Panc1 (cell line): ENCODE measurements around the gene NHSL1. TPM values are rescaled to one million over a fixed set of nuclear protein-coding genes. Genes with fewer than 3 reads are reported as not detected.

Source experiments
- ATAC-seq: fragments of 200-7000 bp; cut with Tn5 transposase; 2 replicates; pipeline ENCODE4 v1.9.1; 2020; ENCODE audit warnings: mild to moderate bottlenecking, moderate library complexity
- BruUV-seq: library from RNA; stranded (reverse); fragments of 400-500 nt; replicated peaks from 2 replicates; lab custom pipeline; 2021; lab: Mats Ljungman, UMichigan
- CTCF ChIA-PET: fragments of 300-600 bp; sonication (Branson Sonifier 250); formaldehyde crosslinking; loops from one replicate; lab custom pipeline; 2022; ENCODE audit warnings: antibody characterized with exemption; lab: Charles Lee
- POLR2A ChIA-PET: fragments of 300-600 bp; sonication (Branson Sonifier 250); formaldehyde crosslinking; loops from one replicate; lab custom pipeline; 2022; ENCODE audit warnings: antibody characterized with exemption; lab: Charles Lee
- DNase-seq: peaks from one replicate; pipeline ENCODE4 v3.0.0-alpha.2; 2010; ENCODE audit warnings: low read depth, low spot score
- H3K27ac ChIP-seq: 2 replicates; pipeline ENCODE4 v1.5.1; 2011; ENCODE audit warnings: mild to moderate bottlenecking, low read length, inconsistent platforms
- H3K27me3 ChIP-seq: fragments of 200-500 bp; sonication (Bioruptor generic); 2 replicates; pipeline ENCODE4 v1.6.0; 2014; ENCODE audit warnings: low read length, inconsistent platforms; ENCODE audit not compliant: control insufficient read depth, insufficient read depth
- H3K36me3 ChIP-seq: fragments of 200-500 bp; sonication (Bioruptor generic); 2 replicates; pipeline ENCODE4 v1.5.1; 2014; ENCODE audit warnings: inconsistent platforms, mild to moderate bottlenecking, low read length, moderate library complexity; ENCODE audit not compliant: control insufficient read depth, insufficient read depth
- H3K4me1 ChIP-seq: 2 replicates; pipeline ENCODE4 v1.5.1; 2011; ENCODE audit warnings: inconsistent platforms, mild to moderate bottlenecking, low read length, moderate library complexity; ENCODE audit not compliant: control insufficient read depth, insufficient read depth
- H3K4me3 ChIP-seq, 2 experiments: 2 replicates each; pipeline ENCODE4 v1.5.1; 2011 to 2012; ENCODE audit warnings: low read depth in 2 of 2, low read length in 2 of 2, mild to moderate bottlenecking in 2 of 2, inconsistent platforms in 1 of 2, moderate library complexity in 1 of 2
- H3K9me3 ChIP-seq: fragments of 200-500 bp; sonication (Bioruptor generic); 2 replicates; pipeline ENCODE4 v1.5.1; 2014; ENCODE audit warnings: low read depth, mild to moderate bottlenecking, inconsistent platforms, low read length, moderate library complexity; ENCODE audit not compliant: control insufficient read depth, insufficient read depth
- POLR2AphosphoS5 ChIP-seq: IDR thresholded peaks from 2 replicates; pipeline ENCODE4 v1.6.1; 2012; ENCODE audit warnings: mild to moderate bottlenecking, low read depth, low read length, moderate library complexity
- SIN3A ChIP-seq: IDR thresholded peaks from 2 replicates; pipeline ENCODE4 v1.6.1; 2012; ENCODE audit warnings: low read depth, mild to moderate bottlenecking, low read length, moderate library complexity, borderline replicate concordance; ENCODE audit not compliant: insufficient read depth
- TCF7L2 ChIP-seq: IDR thresholded peaks from 2 replicates; pipeline ENCODE4 v1.6.1; 2011; ENCODE audit warnings: mild to moderate bottlenecking, low read depth, low read length, inconsistent platforms
- in situ Hi-C: cut with HindIII; loops from 2 replicates; pipeline ENCODE4 v1.10.0; 2016; ENCODE audit warnings: low sequenced_read_pairs, low pct_unique_long_range_greater_than_20kb
- intact Hi-C: fragments of 100-400 bp; cut with micrococcal nuclease; formaldehyde crosslinking; loops from one replicate; pipeline ENCODE4 v1.10.0; 2022; ENCODE audit not compliant: unreplicated experiment
- total RNA-seq: library from RNA; stranded (reverse); gene quantifications from one replicate; pipeline ENCODE4 v1.2.1, GENCODE V29; 2021; ENCODE audit not compliant: unreplicated experiment
- TF ChIP-seq, protein P1 (sequence below), 2 experiments: IDR thresholded peaks; 2 replicates each; pipeline ENCODE4 v1.6.1; 2011 to 2012; ENCODE audit warnings: low read depth in 2 of 2, control low read depth in 1 of 2, low read length in 1 of 2, mild to moderate bottlenecking in 1 of 2, moderate library complexity in 1 of 2; ENCODE audit not compliant: insufficient read depth in 1 of 2
- TF ChIP-seq, protein P2 (sequence below): fragments of 450-650 bp; IDR thresholded peaks from 2 replicates; pipeline ENCODE4 v1.5.1; 2017; ENCODE audit warnings: mild to moderate bottlenecking

The NHSL1 gene
- total RNA-seq, 1 experiment from 2014 or later = 20.6 TPM

DNA sequence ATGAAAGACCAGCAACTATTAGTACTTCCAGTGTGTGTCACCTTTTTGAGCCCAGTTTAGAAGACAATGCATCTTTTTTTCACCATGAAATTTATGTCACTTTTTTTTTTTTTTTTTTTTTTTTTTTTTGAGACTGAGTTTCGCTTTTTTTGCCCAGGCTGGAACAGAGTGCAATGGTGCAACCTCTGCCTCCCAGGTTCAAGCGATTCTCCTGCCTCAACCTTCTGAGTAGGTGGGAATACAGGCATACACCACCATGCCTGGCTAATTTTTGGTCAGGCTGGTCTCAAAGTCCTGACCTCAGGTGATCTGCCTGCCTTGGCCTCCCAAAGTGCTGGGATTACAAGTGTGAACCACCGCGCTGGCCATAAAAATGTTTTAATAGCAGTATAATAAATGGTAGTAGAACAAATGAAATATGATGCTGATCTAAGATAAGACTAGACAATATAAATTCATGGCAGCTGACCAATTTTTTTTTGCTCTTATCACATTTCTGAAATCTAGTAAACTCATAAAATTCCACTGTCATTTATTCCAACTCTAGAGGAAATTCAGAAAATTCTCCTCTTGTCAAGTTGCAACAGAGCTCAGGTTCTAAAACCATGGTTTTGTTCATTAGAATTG, 21.3 kb downstream of the NHSL1 start:
- no TSS peak for BruUV-seq
- Histone ChIP-seq H3K27me3 (no peaks in the 10 kb centered on the region), H3K36me3 (no peaks in the 10 kb centered on the region), H3K9me3 (no peaks in the 10 kb centered on the region), H3K27ac (no peak overlapping the region), H3K4me1 (no peaks in the 10 kb centered on the region), H3K4me3 (no peak overlapping the region)
- ChIA-PET CTCF (no interaction called here), POLR2A (no interaction called here)
- in situ Hi-C loops = no loop called here
- TF ChIP-seq SIN3A (no peak), POLR2AphosphoS5 (no peak), TCF7L2 (no peak)
- TF ChIP-seq, protein P1, sequence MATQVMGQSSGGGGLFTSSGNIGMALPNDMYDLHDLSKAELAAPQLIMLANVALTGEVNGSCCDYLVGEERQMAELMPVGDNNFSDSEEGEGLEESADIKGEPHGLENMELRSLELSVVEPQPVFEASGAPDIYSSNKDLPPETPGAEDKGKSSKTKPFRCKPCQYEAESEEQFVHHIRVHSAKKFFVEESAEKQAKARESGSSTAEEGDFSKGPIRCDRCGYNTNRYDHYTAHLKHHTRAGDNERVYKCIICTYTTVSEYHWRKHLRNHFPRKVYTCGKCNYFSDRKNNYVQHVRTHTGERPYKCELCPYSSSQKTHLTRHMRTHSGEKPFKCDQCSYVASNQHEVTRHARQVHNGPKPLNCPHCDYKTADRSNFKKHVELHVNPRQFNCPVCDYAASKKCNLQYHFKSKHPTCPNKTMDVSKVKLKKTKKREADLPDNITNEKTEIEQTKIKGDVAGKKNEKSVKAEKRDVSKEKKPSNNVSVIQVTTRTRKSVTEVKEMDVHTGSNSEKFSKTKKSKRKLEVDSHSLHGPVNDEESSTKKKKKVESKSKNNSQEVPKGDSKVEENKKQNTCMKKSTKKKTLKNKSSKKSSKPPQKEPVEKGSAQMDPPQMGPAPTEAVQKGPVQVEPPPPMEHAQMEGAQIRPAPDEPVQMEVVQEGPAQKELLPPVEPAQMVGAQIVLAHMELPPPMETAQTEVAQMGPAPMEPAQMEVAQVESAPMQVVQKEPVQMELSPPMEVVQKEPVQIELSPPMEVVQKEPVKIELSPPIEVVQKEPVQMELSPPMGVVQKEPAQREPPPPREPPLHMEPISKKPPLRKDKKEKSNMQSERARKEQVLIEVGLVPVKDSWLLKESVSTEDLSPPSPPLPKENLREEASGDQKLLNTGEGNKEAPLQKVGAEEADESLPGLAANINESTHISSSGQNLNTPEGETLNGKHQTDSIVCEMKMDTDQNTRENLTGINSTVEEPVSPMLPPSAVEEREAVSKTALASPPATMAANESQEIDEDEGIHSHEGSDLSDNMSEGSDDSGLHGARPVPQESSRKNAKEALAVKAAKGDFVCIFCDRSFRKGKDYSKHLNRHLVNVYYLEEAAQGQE (IDR thresholded peaks at IDR 0.05; ENCODE audit: insufficient read depth in 1 of 2, low read depth in 2 of 2, low read length in 1 of 2) = no peak
- TF ChIP-seq, protein P2, sequence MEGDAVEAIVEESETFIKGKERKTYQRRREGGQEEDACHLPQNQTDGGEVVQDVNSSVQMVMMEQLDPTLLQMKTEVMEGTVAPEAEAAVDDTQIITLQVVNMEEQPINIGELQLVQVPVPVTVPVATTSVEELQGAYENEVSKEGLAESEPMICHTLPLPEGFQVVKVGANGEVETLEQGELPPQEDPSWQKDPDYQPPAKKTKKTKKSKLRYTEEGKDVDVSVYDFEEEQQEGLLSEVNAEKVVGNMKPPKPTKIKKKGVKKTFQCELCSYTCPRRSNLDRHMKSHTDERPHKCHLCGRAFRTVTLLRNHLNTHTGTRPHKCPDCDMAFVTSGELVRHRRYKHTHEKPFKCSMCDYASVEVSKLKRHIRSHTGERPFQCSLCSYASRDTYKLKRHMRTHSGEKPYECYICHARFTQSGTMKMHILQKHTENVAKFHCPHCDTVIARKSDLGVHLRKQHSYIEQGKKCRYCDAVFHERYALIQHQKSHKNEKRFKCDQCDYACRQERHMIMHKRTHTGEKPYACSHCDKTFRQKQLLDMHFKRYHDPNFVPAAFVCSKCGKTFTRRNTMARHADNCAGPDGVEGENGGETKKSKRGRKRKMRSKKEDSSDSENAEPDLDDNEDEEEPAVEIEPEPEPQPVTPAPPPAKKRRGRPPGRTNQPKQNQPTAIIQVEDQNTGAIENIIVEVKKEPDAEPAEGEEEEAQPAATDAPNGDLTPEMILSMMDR = no peak
- DNase-seq (no peak), ATAC-seq (no peak)
- intact Hi-C loops = no loop called here

DNA sequence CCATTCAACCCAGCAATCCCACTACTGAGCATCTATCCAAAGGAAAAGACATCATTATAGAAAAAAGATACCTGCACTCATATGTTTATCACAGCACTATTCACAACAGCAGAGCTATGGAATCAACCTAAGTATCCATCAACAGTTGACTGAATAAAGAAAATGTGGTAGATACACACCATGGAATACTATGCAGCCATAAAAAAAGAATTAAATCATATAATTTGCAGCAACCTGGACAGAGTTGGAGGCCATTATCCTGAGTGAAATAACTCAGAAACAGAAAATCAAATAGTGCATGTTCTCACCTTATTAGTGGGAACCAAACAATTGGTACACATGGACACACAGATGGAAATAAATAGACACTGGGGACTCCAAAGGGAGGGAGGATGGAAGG, 23.2 kb downstream of the NHSL1 start:
- no TSS peak for BruUV-seq
- ChIA-PET CTCF (no interaction called here), POLR2A (no interaction called here)
- in situ Hi-C loops (no loop called here), intact Hi-C loops (no loop called here)
- Histone ChIP-seq H3K9me3 (no peaks in the 10 kb centered on the region), H3K4me3 (no peak overlapping the region), H3K36me3 (no peaks in the 10 kb centered on the region), H3K27ac (no peak overlapping the region), H3K4me1 (no peaks in the 10 kb centered on the region), H3K27me3 (no peaks in the 10 kb centered on the region)
- TF ChIP-seq TCF7L2 = no peak
- TF ChIP-seq SIN3A = no peak
- ATAC-seq (no peak), DNase-seq (no peak)

DNA sequence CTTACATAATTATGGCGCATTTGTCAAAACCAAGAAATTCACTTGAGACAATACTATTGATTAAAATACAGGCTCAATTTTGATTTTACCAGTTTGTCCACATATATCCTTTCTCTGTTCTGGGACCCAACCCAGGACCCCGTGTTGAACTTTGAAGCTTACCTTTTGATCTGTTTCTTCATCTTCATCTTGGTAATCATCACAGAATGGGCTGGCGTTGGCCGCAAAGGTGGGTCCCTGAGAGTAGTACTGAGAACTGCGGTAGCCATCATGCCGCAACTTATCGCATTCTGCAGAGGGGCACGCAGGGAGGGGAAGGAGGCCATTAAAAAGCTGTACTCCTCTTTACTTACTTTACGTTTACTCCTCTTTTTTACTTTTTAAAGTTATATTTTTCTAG, 26.1 kb downstream of the NHSL1 start:
- in situ Hi-C loops (no loop called here), intact Hi-C loops (no loop called here)
- TF ChIP-seq POLR2AphosphoS5 (no peak), SIN3A (no peak), TCF7L2 (no peak)
- TF ChIP-seq, protein P2 = no peak
- TF ChIP-seq, protein P1 (IDR thresholded peaks at IDR 0.05; ENCODE audit: insufficient read depth in 1 of 2, low read depth in 2 of 2, low read length in 1 of 2) = no peak
- peaks cover 5% of the 10 kb centered on the region; the same call in 1 of the 2 replicates for H3K4me1 ChIP-seq
- ChIA-PET POLR2A (no interaction called here), CTCF (no interaction called here)
- H3K27ac ChIP-seq = no peak overlapping the region
- H3K4me3 ChIP-seq = no peak overlapping the region
- H3K36me3 ChIP-seq = no peaks in the 10 kb centered on the region
- DNase-seq (no peak), ATAC-seq (no peak)
- no peaks in the 10 kb centered on the region for H3K9me3 ChIP-seq
- BruUV-seq = no TSS peak
- no peaks in the 10 kb centered on the region for H3K27me3 ChIP-seq
